Left lobe of liver (tissue), 2 donors: Measurements from ENCODE around the gene COL5A2. TPM values are rescaled to one million over a fixed set of nuclear protein-coding genes. Genes with fewer than 3 reads are reported as not detected.

Source experiments
- ATAC-seq: fragments of 200-7000 bp; cut with Tn5 transposase; one replicate; pipeline ENCODE4 v1.9.1; 2020; ENCODE audit warnings: mild to moderate bottlenecking, moderate library complexity
- DNase-seq: peaks from one replicate; pipeline ENCODE4 v3.0.0-alpha.2; 2020; ENCODE audit warnings: low spot score
- total RNA-seq: library from RNA; stranded (reverse); gene quantifications from one replicate; pipeline ENCODE4 v1.2.1, GENCODE V29; 2021
- donor health status: DM: no; HTN: no; CAD: no; lungs with moderate emphysema.
- donor health status: DM: no; HTN: yes; CAD: no.

COL5A2 gene
- total RNA-seq, 1 donor from 2014 or later = 6.1 TPM

- no peak for DNase-seq
- ATAC-seq = peak; percentile 63
Measured at GRCh38 chr2:189150033-189150432, 29.5 kb downstream of the COL5A2 start.

GRCh38 chr2:189147989-189148388, 31.6 kb downstream of the COL5A2 start:
- no peak for DNase-seq
- no peak for ATAC-seq

- no peak for ATAC-seq
- no peak for DNase-seq
Measured at GRCh38 chr2:189147361-189147760, 32.2 kb downstream of the COL5A2 start.

GRCh38 chr2:189146553-189146952, 33.0 kb downstream of the COL5A2 start:
- DNase-seq (no peak), ATAC-seq (no peak)

- ATAC-seq = no peak
Measured at GRCh38 chr2:189144700-189145211, 34.8 kb downstream of the COL5A2 start.

GRCh38 chr2:189143925-189144324, 35.6 kb downstream of the COL5A2 start:
- DNase-seq (no peak), ATAC-seq (no peak)

More at GRCh38 chr2:189144700-189145211, 34.8 kb downstream of the COL5A2 start:
- no peak for DNase-seq

- ATAC-seq = peak; percentile 100
- peak; percentile 51 for DNase-seq
Measured at GRCh38 chr2:189142893-189143759, 36.4 kb downstream of the COL5A2 start.

GRCh38 chr2:189138800-189139199, 40.8 kb downstream of the COL5A2 start:
- ATAC-seq (no peak), DNase-seq (no peak)

GRCh38 chr2:189137519-189137918, 42.0 kb downstream of the COL5A2 start:
- peak; percentile 49 for ATAC-seq

GRCh38 chr2:189134485-189134884, 45.1 kb downstream of the COL5A2 start:
- DNase-seq (no peak), ATAC-seq (no peak)

More at GRCh38 chr2:189137519-189137918, 42.0 kb downstream of the COL5A2 start:
- DNase-seq = no peak

GRCh38 chr2:189131991-189132390, 47.6 kb downstream of the COL5A2 start:
- DNase-seq (no peak), ATAC-seq (no peak)

- ATAC-seq = no peak
Measured at GRCh38 chr2:189129971-189130370, 49.6 kb downstream of the COL5A2 start.

GRCh38 chr2:189128970-189129369, 50.6 kb downstream of the COL5A2 start:
- DNase-seq = no peak
- ATAC-seq = no peak

More at GRCh38 chr2:189129971-189130370, 49.6 kb downstream of the COL5A2 start:
- DNase-seq = no peak

GRCh38 chr2:189127756-189128155, 51.8 kb downstream of the COL5A2 start:
- DNase-seq (no peak), ATAC-seq (no peak)

- no peak for DNase-seq
- no peak for ATAC-seq
Measured at GRCh38 chr2:189125195-189125594, 54.4 kb downstream of the COL5A2 start.

GRCh38 chr2:189124175-189124574, 55.4 kb downstream of the COL5A2 start:
- DNase-seq (no peak), ATAC-seq (no peak)

- DNase-seq (no peak), ATAC-seq (no peak)
Measured at GRCh38 chr2:189118386-189118785, 61.2 kb downstream of the COL5A2 start.

- DNase-seq (no peak), ATAC-seq (no peak)
Measured at GRCh38 chr2:189116979-189117378, 62.6 kb downstream of the COL5A2 start.

GRCh38 chr2:189116087-189116486, 63.5 kb downstream of the COL5A2 start:
- ATAC-seq (no peak), DNase-seq (no peak)

GRCh38 chr2:189115126-189115525, 64.4 kb downstream of the COL5A2 start:
- ATAC-seq (peak; percentile 21), DNase-seq (no peak)

GRCh38 chr2:189113963-189114362, 65.6 kb downstream of the COL5A2 start:
- ATAC-seq = no peak

GRCh38 chr2:189111063-189111715, 68.4 kb downstream of the COL5A2 start:
- ATAC-seq (peak; percentile 31), DNase-seq (no peak)

More at GRCh38 chr2:189113963-189114362, 65.6 kb downstream of the COL5A2 start:
- no peak for DNase-seq
